CD14-positive monocyte (primary cell): ENCODE measurements around the gene ISLR. TPM values are rescaled to one million over a fixed set of nuclear protein-coding genes. Genes with fewer than 3 reads are reported as not detected.
A peak's percentile ranks its signal among the peaks of the same experiment; 100 is the strongest.

Source experiments
- DNase-seq, 3 donors: peaks; one replicate each; pipeline ENCODE4 v3.0.0-alpha.2; 2011 to 2022
- H2AFZ ChIP-seq: 2 replicates; pipeline ENCODE4 v1.6.0; 2012; ENCODE audit warnings: mild to moderate bottlenecking, low read depth, low read length, inconsistent platforms; ENCODE audit not compliant: insufficient read depth, poor library complexity, severe bottlenecking
- H3K27ac ChIP-seq, 2 donors: 1 replicate in 1 of 2; 2 replicates in 1 of 2; pipeline ENCODE4 v1.5.1; 2012 to 2013; ENCODE audit warnings: low read length in 2 of 2, control low read depth in 1 of 2, inconsistent platforms in 1 of 2, low read depth in 1 of 2, mild to moderate bottlenecking in 1 of 2
- H3K27me3 ChIP-seq, 2 donors: one replicate each; pipeline versions ENCODE4 v1.6.0 to v1.6.1; 2011 to 2013; ENCODE audit warnings: low read length in 2 of 2; ENCODE audit not compliant: control insufficient read depth in 2 of 2, insufficient read depth in 2 of 2
- H3K36me3 ChIP-seq, 2 donors: replicated peaks in 1 of 2; 1 replicate in 1 of 2; 2 replicates in 1 of 2; pipeline versions ENCODE4 v1.5.1 to v1.6.1; 2012 to 2013; ENCODE audit warnings: low read length in 2 of 2, control low read depth in 1 of 2, inconsistent platforms in 1 of 2, mild to moderate bottlenecking in 1 of 2; ENCODE audit not compliant: insufficient read depth in 2 of 2, control insufficient read depth in 1 of 2
- H3K4me1 ChIP-seq, 2 donors: 1 replicate in 1 of 2; 2 replicates in 1 of 2; pipeline versions ENCODE4 v1.5.1 to v1.6.1; 2012 to 2013; ENCODE audit warnings: low read length in 2 of 2, control low read depth in 1 of 2, inconsistent platforms in 1 of 2, mild to moderate bottlenecking in 1 of 2, moderate library complexity in 1 of 2; ENCODE audit not compliant: insufficient read depth in 2 of 2, control insufficient read depth in 1 of 2
- H3K4me2 ChIP-seq: replicated peaks from 2 replicates; pipeline ENCODE3; 2012; ENCODE audit warnings: low read length, moderate library complexity, mild to moderate bottlenecking; ENCODE audit not compliant: poor library complexity, severe bottlenecking; ENCODE audit errors: extremely low read depth
- H3K4me3 ChIP-seq, 3 experiments: fragments of 200-600 bp in 1 of 3; sonication (generic) in 1 of 3; replicated peaks in 1 of 3; 1 replicate in 2 of 3; 2 replicates in 1 of 3; pipeline ENCODE4 v1.5.1; 2011 to 2013; ENCODE audit warnings: low read length in 3 of 3, mild to moderate bottlenecking in 3 of 3, control low read depth in 2 of 3, low read depth in 2 of 3, inconsistent platforms in 1 of 3, moderate library complexity in 1 of 3
- H3K79me2 ChIP-seq: 2 replicates; pipeline ENCODE4 v1.6.0; 2012; ENCODE audit warnings: mild to moderate bottlenecking, control low read depth, inconsistent platforms, low read length, moderate library complexity; ENCODE audit not compliant: insufficient read depth
- H3K9ac ChIP-seq: 2 replicates; pipeline ENCODE4 v1.6.0; 2017; ENCODE audit warnings: low read length, mild to moderate bottlenecking; ENCODE audit not compliant: insufficient read depth, poor library complexity, severe bottlenecking
- H3K9me3 ChIP-seq, 2 donors: replicated peaks in 1 of 2; 1 replicate in 1 of 2; 2 replicates in 1 of 2; pipeline versions ENCODE4 v1.5.1 to v1.6.1; 2012 to 2013; ENCODE audit warnings: low read length in 2 of 2, control low read depth in 1 of 2; ENCODE audit not compliant: control insufficient read depth in 1 of 2, insufficient read depth in 1 of 2
- H4K20me1 ChIP-seq: 2 replicates; pipeline ENCODE4 v1.6.0; 2012; ENCODE audit warnings: mild to moderate bottlenecking, low read length, control low read depth, moderate library complexity; ENCODE audit not compliant: insufficient read depth
- H3K27ac Mint-ChIP-seq, 7 donors: one replicate each; pipeline ENCODE4 v1.8.0; 2020; ENCODE audit warnings: mild to moderate bottlenecking in 7 of 7, mixed read lengths in 7 of 7, moderate library complexity in 6 of 7, inconsistent platforms in 2 of 7
- H3K27me3 Mint-ChIP-seq, 3 donors: one replicate each; pipeline ENCODE4 v1.8.0; 2021 to 2022; ENCODE audit warnings: low read depth in 3 of 3, mild to moderate bottlenecking in 3 of 3, mixed read lengths in 3 of 3, moderate library complexity in 3 of 3, inconsistent platforms in 1 of 3
- H3K36me3 Mint-ChIP-seq, 2 donors: one replicate each; pipeline ENCODE4 v1.8.0; 2020; ENCODE audit warnings: mixed read lengths in 2 of 2, inconsistent platforms in 1 of 2, mild to moderate bottlenecking in 1 of 2
- H3K4me1 Mint-ChIP-seq: one replicate; pipeline ENCODE4 v1.8.0; 2020; ENCODE audit warnings: mild to moderate bottlenecking, mixed read lengths
- H3K4me3 Mint-ChIP-seq, 2 donors: one replicate each; pipeline ENCODE4 v1.8.0; 2020; ENCODE audit warnings: mild to moderate bottlenecking in 2 of 2, mixed read lengths in 2 of 2, moderate library complexity in 1 of 2
- H3K9me3 Mint-ChIP-seq, 7 donors: one replicate each; pipeline ENCODE4 v1.8.0; 2020 to 2022; ENCODE audit warnings: mixed read lengths in 7 of 7, mild to moderate bottlenecking in 6 of 7, moderate library complexity in 6 of 7, inconsistent platforms in 2 of 7
- WGBS: methylation state at CpG from one replicate; pipeline ENCODE4 v1.1.5; 2013; ENCODE audit warnings: missing lambda C conversion rate; ENCODE audit not compliant: insufficient coverage; 5-methylcytosine and 5-hydroxymethylcytosine counted together
- intact Hi-C, 2 donors: fragments of 100-400 bp; cut with micrococcal nuclease; formaldehyde crosslinking; loops; one replicate each; pipeline versions ENCODE4 v1.15.0 to v1.15.1; 2023
- polyA plus RNA-seq, 3 donors: library from polyadenylated mRNA; depleted of rRNA in 1 of 3; unstranded in 2 of 3; stranded (reverse) in 1 of 3; fragments of 300-500 nt in 2 of 3; fragments of >200 nt in 1 of 3; fragmentation: Illumina TruSeq in 2 of 3; gene quantifications; 1 replicate in 2 of 3; 2 replicates in 1 of 3; pipeline ENCODE4 v1.2.3, GENCODE V29; 2012 to 2021
- TF ChIP-seq, protein P1 (sequence below): fragments of 200-600 bp; IDR thresholded peaks from one replicate; pipeline ENCODE4 v1.8.0; 2022; ENCODE audit warnings: antibody characterized with exemption, mild to moderate bottlenecking

The ISLR gene
- polyA plus RNA-seq, 3 donors: not detected

DNA sequence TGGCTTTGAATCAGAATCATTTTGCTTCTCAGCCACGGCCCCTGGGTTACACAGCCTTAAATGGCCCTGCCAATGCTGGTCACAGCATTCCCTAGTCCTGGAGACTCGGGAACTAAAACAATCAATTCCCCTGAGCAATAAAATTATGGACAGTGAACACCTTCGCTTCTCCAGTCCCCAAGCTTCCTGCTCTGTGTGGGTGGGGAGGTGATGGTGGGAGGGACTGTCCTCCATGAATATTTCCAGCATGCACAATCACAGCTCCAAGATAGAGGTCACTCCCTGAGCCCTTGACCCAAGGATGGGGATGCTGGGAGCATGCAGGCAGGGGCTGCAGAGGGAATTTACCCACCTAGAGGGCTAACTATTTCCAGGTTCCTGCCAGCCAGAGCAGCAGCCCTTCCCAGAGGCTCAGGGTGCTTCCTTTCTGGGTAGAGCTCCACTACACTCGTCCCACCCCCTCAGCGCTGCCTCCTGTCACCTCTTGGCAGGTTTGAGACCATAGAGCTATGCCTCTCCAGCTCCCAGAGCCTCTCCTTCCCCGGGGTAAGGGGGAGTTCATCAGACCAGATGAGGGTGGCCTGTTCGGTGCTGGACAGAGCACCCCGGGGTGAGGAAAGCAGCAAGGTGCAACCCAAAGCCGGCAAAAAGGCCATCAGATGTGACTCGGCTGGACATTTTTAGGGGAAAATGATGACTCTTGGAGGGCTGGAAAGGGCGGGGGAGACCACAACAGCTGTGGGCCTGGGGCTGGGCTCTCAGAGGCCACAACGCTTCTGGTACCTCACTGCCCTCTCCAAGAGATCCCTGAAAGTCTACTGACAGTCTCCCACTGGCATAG is 48.1 kb downstream of the ISLR start:
- Mint-ChIP-seq H3K9me3 (no peaks in the 10 kb centered on the region), H3K36me3 (no peaks in the 10 kb centered on the region), H3K27ac (no peak overlapping the region), H3K4me3 (no peak overlapping the region), H3K4me1 (no peaks in the 10 kb centered on the region), H3K27me3 (peaks cover 24 to 48% (median 37%) of the 10 kb centered on the region in 3 donors)
- TF ChIP-seq, protein P1, sequence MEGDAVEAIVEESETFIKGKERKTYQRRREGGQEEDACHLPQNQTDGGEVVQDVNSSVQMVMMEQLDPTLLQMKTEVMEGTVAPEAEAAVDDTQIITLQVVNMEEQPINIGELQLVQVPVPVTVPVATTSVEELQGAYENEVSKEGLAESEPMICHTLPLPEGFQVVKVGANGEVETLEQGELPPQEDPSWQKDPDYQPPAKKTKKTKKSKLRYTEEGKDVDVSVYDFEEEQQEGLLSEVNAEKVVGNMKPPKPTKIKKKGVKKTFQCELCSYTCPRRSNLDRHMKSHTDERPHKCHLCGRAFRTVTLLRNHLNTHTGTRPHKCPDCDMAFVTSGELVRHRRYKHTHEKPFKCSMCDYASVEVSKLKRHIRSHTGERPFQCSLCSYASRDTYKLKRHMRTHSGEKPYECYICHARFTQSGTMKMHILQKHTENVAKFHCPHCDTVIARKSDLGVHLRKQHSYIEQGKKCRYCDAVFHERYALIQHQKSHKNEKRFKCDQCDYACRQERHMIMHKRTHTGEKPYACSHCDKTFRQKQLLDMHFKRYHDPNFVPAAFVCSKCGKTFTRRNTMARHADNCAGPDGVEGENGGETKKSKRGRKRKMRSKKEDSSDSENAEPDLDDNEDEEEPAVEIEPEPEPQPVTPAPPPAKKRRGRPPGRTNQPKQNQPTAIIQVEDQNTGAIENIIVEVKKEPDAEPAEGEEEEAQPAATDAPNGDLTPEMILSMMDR: no peak
- no peak overlapping the region for H2AFZ ChIP-seq
- H3K9ac ChIP-seq: no peak overlapping the region
- no peaks in the 10 kb centered on the region for H3K79me2 ChIP-seq
- no peak overlapping the region for H3K4me2 ChIP-seq
- 74% methylated on average over 4 of the region's 12 CpGs for WGBS
- H3K4me1 ChIP-seq: no peaks in the 10 kb centered on the region
- DNase-seq: no peak
- H3K36me3 ChIP-seq: no peaks in the 10 kb centered on the region
- no peak overlapping the region for H3K27ac ChIP-seq
- H3K4me3 ChIP-seq: no peak overlapping the region
- H3K9me3 ChIP-seq: no peaks in the 10 kb centered on the region
- peaks cover 2 to 16% of the 10 kb centered on the region in 2 donors for H3K27me3 ChIP-seq
- no peaks in the 10 kb centered on the region for H4K20me1 ChIP-seq
- intact Hi-C loops: no loop called here

DNA sequence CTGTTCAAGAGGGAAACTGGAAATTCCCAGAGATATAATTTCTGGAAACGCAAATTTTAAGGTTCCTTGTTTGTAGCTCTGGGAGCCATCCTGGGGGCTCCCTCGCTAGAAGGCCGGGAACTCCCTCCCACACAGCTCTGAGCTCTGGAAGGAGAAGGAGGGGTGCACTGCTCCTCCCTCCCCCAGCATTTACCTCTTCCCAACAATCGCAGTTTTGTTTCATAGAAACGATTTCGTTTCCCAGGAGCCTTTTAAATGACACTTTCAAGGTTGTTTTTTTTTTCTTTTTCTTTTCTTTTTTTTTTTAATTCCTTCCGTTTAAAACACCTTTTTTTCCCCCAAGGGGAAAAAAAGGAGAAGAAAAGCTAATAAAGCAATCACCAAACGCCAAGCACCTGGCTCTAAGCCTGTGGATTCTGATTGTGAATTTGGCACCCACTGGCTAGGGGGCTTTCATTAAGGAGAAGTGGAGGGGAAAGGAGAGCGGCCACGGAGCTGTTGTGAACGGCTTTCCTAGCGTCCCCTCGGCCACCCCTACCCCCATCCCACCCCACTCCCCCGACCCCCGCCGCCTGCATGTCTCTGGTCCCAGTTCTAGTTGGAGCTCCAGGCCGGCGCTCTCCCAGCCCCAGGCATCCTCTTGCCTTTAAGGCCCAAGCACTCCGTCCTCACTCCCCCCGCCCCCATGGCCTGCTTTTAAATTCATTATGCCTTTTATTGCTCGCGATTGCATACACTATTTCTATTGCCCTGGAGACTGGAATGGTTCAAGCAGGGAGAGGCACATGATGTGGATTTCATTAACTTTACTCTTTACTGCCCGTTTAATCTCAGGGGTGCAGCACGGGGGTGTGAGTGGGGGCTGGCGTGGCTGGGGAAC is 49.0 kb downstream of the ISLR start:
- H3K27ac Mint-ChIP-seq: no peak overlapping the region
- peak overlapping the region in 1 of 2 donors; percentile 35 for H3K4me3 Mint-ChIP-seq
- Histone ChIP-seq H2AFZ (no peak overlapping the region), H3K9ac (no peak overlapping the region), H4K20me1 (no peaks in the 10 kb centered on the region), H3K27ac (no peak overlapping the region), H3K79me2 (no peaks in the 10 kb centered on the region), H3K4me3 (no peak overlapping the region), H3K4me1 (no peaks in the 10 kb centered on the region), H3K36me3 (no peaks in the 10 kb centered on the region), H3K9me3 (no peaks in the 10 kb centered on the region), H3K27me3 (peaks cover 2 to 16% of the 10 kb centered on the region in 2 donors), H3K4me2 (no peak overlapping the region)
- H3K4me1 Mint-ChIP-seq: no peaks in the 10 kb centered on the region
- no peak for DNase-seq
- intact Hi-C loops: no loop called here
- peaks cover 26 to 50% (median 37%) of the 10 kb centered on the region in 3 donors for H3K27me3 Mint-ChIP-seq
- H3K36me3 Mint-ChIP-seq: no peaks in the 10 kb centered on the region
- TF ChIP-seq, protein P1: no peak
- WGBS: no CpG with 5 or more reads among the region's 25 CpGs
- H3K9me3 Mint-ChIP-seq: no peaks in the 10 kb centered on the region
